PC-3 (cell line): ENCODE data around the gene POLDIP2.

Experiments used
- EZH2 ChIP-seq: fragments of 300-600 bp; sonication (generic); IDR thresholded peaks from one replicate; pipeline ENCODE4 v1.6.1; 2017; ENCODE audit warnings: antibody characterized with exemption, mild to moderate bottlenecking, low read length; ENCODE audit not compliant: unreplicated experiment
- TF ChIP-seq, protein P1 (sequence below): fragments of 300-600 bp; sonication (generic); conservative IDR thresholded peaks from 2 replicates; pipeline ENCODE4 v1.5.1; 2017; ENCODE audit warnings: antibody characterized with exemption, low read depth, mild to moderate bottlenecking, low read length

DNA sequence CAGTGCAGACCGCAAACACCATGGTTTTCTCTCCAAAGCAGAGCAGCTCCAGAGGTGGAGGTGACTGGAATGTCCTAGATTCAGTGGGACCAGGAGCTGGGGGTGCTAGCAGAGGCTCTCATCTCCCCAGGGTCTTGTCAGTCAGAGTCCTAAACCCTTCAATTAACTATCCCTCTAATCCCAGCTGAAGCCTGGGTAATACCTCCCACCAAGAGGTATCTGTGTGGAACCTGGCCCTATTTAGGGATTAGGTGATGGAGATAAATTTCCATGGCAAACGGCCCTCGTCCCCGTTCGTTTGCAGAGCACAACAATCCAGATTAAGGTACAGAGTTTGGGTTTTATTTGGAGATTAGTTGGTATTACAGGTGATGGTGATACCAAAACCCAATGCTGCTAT lies 5.9 kb upstream of the POLDIP2 start:
- TF ChIP-seq, protein P1, sequence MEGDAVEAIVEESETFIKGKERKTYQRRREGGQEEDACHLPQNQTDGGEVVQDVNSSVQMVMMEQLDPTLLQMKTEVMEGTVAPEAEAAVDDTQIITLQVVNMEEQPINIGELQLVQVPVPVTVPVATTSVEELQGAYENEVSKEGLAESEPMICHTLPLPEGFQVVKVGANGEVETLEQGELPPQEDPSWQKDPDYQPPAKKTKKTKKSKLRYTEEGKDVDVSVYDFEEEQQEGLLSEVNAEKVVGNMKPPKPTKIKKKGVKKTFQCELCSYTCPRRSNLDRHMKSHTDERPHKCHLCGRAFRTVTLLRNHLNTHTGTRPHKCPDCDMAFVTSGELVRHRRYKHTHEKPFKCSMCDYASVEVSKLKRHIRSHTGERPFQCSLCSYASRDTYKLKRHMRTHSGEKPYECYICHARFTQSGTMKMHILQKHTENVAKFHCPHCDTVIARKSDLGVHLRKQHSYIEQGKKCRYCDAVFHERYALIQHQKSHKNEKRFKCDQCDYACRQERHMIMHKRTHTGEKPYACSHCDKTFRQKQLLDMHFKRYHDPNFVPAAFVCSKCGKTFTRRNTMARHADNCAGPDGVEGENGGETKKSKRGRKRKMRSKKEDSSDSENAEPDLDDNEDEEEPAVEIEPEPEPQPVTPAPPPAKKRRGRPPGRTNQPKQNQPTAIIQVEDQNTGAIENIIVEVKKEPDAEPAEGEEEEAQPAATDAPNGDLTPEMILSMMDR = no peak
- no peak for TF ChIP-seq EZH2
